Pons (tissue), 1 donor: ENCODE measurements around the gene SLC17A9.

Source experiments
- DNase-seq: peaks from one replicate; pipeline ENCODE4 v3.0.0-alpha.2; 2016; ENCODE audit warnings: low spot score

SLC17A9 gene

DNA sequence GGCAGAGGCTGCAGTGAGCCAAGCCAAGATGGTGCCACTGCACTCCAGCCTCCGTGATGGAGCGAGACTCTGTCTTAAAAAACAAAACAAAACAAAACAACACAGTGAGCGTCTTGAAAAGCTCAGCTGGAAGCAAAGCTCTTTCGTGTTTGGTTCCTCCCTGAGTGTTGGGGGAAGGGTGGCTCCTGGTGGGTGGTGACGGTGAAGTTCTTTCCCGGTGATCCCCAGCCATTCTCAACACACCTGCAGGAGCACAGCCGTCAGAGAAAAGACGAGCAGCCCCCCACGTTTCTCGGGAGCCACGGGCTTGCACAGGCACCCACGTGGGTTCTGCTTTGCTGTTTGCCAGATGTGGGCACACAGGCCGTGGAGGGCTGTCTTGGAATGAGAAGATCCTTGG lies 51.0 kb downstream of the SLC17A9 start:
- no peak for DNase-seq

DNA sequence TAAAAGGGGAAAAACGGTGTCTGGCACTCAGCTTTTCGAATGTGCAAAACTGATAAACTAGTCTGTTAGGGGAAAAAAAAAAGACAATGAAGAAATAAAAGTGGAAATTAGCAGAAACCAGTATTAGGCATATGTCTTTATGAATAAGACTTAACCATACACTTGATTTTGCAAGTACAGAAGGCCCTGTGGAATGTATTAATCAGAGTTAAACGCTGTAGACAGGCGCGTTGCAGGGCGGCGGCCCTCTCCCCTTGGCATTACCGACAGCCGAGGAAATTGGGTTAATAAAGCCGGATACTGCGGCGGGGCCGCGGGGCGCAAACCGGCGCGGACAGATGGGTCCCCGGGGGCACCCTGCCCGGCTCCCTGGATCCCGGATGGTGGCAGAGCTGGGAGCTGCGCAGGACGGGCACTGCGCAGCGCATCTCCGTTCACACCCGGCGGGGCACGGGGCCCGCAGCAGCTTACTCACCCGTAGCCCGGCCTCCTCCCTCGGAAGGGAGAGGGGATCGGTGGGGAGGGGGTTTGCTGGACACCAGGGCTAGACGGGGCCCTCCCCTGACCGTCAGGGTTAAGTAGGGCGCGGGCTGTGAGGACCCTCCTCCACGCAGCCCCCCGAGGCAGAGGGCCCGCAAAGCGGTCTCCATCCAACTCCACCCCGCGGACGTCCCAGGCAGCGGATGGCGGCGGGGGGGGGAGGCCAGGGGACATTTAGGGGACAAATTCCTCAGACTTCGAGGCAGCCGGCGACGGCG lies 52.3 kb downstream of the SLC17A9 start:
- no peak for DNase-seq

DNA sequence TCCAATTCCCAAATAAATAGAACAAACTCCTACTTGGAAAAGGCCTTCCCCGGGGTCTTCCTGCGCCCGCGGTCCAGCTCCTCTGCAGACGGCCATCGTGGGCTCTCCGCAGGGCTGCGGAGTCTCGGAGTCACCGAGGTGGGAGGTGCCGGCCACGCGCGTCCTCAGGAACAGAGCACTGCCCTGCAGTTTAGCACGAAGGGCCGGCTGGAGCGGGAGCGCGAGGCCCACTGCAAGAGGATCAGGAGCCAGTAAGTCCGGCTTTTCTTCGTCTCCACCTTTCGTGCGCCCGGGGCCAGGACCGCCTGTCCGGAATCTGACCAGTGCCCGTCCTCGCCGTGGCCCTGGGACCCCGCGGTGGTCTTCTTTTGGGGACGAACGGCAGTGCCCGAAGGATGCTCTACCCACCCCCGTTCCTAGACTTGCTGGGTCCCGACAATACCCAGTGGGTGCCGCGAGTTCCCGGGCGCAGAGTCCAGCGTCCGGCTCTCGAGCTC lies 52.9 kb downstream of the SLC17A9 start:
- DNase-seq: no peak

DNA sequence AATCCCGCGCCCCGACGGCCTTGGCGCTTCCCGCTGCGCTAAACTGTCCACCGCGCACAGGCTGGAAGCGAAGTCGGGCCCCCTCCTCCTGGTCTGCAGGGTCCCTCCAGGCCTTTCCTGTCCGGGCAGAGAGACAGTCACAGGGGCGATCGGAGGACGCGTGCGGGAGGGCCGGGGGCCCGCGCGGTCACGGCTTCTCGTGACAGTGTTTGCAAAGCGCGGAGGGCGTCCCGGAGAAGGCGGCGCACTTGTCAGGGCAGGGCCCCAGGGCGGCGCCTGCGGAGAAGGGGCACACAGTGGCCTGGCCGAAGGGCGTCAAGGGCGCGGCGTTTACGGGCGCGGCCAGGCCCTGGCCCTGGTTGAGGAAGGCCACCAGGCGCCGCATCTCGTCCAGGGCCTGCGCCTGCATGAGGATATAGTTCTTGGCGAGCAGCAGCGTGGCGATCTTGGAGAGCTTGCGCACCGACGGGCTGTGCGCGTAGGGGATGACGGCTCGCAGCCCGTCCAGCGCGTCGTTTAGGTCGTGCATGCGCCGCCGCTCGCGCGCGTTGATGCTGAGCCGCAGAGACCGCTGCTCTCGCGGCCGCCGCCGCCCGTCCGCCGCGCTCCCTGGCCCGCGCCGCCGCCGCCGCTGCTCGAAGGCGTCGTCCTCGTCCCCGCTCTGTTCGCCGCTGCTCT lies 53.5 kb downstream of the SLC17A9 start:
- DNase-seq: no peak

DNA sequence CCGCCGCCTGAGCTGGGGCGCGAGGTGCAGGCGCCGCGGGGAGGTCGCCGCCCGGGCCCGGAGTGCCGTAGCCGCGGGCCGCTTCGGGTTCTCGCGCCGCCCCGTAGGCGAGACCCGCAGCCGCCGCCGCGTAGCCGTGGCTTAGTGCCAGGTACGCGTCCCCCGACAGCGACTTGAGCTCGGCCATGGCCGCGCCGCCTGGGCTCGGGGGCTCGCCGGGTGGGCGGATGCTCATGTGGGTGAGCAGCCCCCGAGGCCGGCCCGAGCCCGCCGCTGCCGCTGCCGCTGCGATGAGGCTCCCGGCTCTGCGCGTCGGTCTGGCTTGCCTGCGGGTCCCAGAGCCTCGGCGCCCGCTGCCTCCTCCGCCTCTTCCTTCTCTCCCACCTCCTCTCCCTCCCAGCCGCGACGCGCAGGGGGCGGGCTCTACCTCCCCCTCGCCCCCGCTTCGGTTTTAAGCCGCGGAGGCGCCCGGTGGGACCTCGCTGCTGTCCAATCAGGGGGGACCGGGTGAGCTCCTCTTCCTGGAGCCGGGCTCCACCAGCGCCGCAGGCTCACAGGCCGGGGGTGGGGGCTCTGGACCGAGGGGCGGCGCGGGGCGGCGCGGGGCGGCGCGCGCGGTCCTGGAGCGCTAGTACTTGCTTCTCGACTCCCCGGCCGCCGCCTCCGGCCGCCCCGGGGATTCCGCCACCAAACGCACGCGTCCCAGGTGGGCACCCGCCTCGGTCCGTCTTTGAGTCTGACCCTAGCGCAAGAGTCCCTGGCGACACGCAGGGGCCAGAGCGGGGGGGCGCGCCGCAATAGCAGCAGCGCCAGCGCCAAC lies 54.2 kb downstream of the SLC17A9 start, which contains the start of gene BHLHE23:
Gene BHLHE23 (minus strand): TSS at position 425 of the 820 bp plus-strand sequence. CDS start 190 bp downstream, at position 235.
- no peak for DNase-seq

DNA sequence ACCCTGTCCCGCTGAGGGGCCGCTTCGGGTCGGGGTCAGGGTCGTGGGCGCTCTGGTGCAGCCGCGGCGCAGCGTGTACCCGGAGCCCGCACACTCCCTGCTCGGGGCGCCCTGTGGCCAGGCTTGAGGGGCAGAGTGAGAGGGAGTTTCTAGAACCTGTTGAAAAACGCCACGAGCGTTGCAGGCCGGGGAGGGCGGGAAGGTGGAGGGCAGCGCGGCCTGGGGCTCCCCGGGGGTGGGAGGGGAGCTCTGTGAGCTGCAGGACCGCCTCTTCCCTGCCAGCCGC lies 54.8 kb downstream of the SLC17A9 start:
- no peak for DNase-seq

DNA sequence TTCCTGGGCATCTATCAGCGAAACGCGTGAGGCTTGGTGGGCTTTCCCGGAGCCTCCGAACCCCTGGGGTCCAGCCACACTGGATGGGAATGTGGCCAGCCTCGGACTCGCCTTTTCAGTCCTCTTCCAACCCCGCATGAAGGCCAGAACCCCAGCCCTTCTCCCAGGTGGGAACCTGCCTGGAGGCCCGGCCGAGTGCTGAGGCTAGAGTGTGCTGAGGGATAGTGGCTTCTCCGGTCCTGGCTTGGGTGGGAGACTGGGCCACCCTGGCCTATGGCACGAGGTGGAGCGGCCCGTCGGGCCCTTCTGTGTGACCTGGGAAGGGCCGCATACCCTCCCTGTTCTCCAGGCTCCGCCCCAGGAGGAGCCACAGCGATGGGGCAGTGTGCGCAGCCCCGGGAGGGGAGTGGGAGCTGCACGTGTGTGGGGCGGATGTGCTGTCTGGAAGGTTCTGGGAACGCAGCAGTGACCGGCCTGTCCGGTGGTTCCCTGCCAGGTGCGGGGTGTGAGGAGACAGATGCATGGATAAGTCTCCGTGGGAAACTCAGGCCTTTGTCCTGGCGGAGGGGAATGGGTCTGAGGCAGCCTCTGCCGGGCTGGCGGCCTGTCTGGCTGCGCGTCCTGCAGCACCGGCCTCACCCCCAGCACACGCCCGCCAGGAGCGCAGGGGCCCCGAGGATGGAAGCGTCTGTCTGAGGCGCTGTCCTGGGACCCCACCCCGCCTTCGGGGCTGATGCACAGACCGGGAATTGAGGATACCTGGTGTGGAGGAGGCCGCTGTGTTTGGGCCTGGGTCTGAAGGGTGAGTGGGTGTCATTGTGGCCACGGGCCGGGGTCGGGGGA lies 55.4 kb downstream of the SLC17A9 start:
- DNase-seq: no peak

DNA sequence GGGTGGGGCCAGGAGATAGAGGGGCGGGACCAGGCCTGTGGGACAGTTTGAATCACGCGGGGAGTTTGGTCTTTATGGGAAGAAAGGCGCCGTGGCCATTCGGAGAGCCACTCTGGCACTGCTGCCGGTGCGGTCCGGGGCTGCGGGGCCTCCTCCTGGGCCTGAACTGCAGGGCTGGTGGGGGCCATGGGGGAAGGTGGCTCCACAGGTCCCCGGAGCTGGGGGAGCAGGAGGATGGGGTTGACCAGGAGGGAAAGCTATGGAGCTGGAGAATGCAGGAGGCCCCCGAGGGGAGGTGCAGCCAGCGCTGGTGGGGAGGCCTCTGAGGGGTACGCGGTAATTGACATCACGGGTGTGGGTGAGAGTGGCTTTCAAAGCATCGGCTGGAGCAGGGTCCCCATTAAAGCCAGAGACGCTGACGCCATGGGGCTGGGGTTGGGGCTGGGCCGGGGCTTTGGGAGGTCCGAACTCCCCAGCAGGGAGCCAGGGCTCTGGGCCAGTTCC lies 56.1 kb downstream of the SLC17A9 start:
- DNase-seq: no peak

DNA sequence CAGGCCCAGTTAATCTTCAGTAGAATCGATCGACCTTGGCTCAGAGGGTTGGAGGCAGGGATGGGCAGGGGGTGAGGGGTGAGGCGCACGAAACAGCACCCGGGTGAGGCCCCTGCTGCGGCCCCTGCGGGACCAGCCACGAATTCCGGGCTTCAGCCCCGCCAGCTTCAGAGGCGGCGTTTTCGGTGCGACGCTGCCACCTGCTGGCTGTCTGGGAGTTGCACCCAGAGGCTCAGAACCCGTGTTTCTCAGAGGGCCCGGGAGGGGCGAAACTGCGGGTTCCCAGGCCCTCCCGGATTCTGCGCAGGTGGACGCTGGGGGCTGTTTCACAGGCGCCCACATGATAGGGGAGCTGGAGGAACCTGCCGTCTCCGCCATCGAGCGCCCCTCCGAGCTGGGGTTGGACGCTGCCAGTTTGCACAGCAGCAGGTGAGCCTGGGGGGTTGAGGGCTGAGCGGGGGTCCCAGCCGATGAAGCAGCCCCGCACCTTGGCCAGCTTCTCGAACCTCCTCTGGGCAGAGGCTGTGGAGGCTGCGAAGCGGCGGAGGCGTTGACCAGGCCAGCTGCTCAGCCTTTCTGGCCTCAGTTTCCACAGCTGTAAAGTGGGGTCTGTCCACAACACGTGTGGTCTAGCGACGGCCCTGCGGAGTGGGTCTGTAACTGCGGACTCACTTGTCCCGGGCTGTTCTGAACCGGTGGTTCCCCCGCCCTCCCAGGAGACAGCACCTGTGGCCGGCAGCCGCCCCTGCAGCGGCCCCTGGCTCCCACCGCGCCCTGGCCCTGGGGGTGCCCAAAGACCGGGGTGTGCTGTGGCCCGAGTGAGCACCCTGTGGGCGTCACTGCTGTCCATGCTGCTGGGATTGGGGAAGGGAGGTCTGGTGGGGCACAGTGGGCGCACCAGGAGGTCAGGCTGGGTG lies 56.8 kb downstream of the SLC17A9 start:
- peak; percentile 21 for DNase-seq

DNA sequence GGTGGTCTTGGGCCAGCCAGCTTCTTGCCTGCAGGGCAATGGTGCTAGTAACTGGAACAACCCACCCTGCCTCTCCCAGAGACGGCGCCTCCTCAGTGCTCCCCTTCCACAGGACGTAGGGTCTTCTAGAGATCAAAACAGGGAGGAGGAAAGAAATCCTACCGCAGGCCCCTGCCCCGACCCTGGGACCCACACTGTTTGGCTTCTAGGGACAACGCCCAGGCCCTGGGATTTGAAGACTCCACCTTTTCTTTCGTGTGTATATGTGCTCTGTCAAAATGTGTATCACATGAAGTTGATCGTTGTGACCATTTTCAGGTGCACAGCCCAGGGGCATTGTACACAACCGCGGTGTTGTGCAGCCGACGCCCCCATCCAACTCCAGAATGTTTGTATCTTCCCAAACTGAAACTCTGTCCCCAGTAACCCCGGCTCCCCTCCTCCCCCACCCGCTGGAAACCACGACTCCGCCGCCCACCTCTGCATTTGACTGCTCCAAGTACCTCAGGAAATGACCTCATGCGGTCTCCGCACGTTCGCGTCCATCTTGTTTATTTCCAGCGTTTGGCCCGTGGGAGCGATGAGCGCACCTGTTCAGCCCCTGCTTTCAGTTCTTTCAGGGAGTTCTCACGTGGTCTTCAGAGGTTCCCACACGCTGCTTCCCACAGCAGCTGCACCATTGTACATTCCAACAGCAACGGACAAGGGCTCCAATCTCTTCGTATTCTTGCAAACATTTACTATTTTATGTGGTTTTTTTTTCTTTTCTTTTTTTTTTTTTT lies 57.7 kb downstream of the SLC17A9 start:
- no peak for DNase-seq

DNA sequence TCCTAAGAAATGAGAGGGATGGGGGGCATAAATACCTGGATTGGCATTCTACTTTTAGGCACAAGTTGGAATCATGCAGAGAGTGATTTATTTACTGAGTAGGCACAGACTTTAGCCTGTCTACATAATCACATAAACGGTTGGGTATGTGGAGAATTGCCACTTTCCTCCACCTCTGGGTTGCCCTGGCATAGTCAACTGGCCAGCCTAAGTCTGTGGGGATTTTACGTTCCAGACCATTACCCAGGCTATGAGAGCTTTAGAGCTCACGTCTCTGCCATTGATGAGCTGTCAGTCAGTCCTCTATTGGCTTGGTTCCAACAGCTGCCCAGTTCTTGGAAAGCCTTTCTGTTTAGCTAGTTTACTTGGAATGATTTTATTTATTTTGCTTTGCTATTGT lies 59.3 kb downstream of the SLC17A9 start:
- DNase-seq: no peak

DNA sequence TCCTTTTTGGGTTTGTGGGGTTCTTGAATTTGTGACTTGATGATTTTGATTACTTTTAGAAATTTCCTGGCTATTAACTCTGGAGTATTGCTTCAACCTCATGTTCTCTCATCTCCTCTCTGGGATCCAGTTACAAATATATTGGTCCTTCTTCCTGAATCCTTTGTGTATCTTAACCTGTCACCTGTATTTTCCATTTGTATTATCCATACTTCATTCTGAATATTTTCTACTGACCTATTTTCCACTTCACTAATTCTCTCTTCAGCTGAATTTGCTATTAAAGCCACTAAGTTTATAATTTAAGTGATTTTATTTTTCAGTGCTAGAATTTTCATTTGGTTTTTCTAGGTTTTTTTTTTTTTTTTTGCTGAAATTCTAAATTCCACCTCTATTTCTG lies 60.7 kb downstream of the SLC17A9 start:
- DNase-seq: no peak

DNA sequence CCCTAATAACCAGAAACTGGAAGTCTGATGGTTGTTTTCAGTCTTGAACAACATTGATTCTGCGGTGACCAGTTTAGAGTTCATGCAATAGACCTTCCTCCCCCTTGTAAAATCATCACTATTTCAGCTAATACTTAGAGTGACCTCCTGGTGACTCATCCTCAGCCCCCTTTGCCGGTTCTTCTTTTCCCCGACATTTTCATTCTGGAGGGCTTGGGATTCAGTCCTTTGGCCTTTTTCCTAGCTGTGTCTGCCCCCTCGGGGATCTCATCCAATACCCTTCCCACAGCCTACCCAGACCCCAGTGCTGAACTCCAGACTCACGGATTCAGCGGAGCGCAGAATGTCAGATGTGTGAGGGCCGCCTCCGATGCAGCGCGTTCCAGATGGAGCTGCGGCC lies 61.8 kb downstream of the SLC17A9 start:
- DNase-seq: no peak

DNA sequence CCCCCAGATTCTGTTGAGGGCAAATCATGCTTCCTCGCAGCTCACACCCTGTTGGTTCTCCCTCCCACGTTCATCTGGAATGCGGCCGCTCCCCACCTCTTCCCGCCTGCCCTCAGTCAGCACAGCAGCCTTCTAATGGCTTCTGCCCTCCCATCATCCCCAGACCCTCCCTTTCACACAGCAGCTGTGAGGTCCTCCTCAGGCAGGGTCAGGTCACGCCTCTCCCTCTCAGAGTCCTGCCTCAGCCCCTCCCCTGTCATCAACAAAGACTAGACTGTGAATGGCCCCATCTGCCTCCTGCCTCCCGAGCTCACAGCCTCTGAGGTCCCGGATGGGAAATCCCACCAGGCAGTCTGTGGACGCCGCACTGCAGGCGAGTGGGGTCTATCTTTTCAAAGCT lies 62.2 kb downstream of the SLC17A9 start:
- no peak for DNase-seq

DNA sequence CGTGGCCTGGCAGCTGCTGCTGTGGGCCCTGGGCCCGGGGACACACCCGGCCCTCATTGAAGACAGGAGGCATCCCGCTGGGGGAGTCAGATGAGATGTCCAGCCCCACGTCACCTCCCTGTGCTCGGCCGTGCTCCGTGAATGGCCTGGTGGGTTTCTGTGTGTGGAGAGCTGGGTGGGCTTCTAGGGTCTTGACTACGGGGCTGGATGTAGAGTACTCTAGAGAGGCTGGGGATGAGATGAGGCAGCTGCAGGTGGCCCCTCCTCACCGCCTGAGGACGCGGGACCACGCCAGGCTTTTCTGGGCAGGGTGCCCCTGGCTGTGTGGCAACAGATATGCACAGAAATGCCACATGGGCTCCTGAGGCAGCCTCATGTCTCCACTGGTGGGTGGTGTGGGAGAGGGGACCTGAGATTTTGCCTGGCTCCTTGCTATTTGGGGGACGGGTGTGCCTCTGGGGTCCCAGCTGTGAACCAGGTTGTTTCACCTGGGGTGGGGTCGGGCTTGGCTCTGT lies 62.7 kb downstream of the SLC17A9 start:
- no peak for DNase-seq

DNA sequence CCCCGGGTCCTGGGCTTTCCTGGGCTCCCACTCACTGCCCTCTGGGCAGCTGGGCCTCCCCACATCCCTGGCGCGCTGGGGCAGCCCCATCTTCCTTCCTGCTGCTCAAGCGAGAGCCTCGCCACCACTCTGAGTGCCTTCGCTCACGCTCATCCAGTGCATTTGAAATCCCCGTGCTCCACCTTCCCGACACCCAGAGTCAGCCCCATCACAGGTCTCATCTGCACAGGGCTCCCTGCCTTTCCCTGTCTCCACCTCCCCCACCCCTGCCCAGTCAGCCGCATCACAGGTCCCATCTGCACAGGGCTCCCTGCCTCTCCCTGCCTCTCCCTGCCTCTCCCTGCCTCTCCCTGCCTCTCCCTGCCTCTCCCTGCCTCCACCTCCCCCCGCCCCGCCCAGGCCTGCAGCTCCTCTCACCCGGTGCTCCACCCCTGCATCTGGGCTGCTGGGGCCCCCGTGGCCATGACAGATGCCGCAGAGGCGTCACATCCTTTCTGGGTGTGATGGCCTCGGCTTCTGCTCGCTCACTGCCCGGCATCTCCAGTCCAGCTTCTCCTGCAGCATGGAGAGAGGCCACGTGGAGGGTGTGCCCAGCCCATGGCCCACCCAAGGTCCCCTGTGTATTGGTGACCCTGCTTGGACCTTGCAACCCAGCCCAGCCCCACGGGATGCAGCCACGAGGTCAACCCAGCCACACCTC lies 63.3 kb downstream of the SLC17A9 start:
- DNase-seq: no peak

DNA sequence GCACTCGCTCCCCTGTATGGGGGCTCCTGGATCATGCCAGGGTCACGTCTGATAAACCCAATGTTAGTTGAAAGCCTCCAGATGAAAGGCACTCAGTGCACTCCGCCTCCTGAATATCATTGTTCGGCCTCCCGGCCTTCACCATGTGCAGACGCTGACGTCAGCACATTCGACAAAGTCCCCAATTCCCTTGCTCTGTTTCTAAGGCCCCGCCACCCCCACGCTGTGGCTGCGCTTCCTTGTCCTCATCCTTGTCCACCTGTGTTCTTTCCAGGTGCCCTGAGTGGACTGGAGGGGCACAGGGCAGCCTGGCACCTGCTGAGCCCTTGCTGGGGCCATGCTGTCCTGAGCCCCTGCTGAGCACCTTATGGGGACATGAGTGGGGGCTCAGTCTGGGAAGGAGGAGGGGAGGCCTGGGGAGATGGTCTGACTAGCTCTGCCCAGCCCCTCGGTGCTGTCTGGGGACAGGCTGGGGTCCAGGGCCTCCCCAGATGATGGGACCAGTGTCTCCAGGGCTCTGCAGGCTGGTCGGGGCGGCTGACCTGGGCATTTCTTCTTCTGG lies 64.1 kb downstream of the SLC17A9 start:
- DNase-seq: no peak

DNA sequence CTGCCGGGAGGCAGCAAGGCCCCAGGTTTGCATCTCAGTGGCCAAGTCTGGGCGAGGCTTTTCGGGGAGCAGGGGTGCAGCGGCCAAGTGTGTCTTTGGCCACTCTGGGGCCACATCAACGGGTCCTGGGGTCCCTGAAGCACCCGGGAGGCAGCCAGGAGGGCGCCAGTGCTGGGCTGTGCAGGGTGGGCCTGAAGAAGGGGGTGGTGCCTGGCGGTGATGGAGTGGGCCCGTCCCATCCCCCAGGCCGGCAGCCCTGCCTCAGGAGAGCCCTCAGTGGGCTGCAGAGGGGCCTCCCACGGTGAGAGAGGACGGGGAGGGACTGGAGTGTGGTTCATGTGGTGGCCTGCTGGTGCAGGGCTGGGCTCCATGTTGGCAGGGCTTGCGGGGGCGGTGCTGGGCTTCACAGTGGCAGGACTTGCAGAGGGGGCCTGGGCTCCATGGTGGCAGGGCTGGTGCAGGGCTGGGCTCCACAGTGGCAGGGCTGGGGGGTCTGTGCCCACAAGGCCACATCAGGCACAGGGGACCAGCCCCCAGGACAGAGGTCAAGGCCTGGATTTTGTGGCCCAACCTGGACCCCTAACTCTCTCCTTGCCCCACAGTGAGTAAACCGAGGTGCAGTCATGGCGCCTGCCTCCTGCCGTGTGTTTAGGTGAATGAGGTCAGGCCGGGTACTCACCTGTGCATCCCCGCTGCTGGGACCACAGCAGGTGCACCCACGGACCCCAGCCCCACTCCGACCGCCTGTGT lies 64.7 kb downstream of the SLC17A9 start:
- DNase-seq: no peak
